Heart left ventricle (tissue), 13 donors: ENCODE results near the gene RXFP3.

Experiments
- CTCF ChIP-seq, 12 donors: fragments of 200-600 bp; sonication (generic) in 4 of 12; IDR thresholded peaks; one replicate each; pipeline versions ENCODE4 v1.5.0 to v1.8.0; 2018 to 2022; ENCODE audit warnings: antibody characterized with exemption in 12 of 12, mild to moderate bottlenecking in 5 of 12
- POLR2A ChIP-seq, 2 donors: fragments of 450-650 bp; IDR thresholded peaks; one replicate each; pipeline ENCODE4 v1.6.1; 2017; ENCODE audit warnings: antibody characterized with exemption in 2 of 2, mild to moderate bottlenecking in 2 of 2, moderate library complexity in 2 of 2
- donor health status: ischemic (EF 13 %, LVEDD 7.1; RV severe dilation, severe dysfunction).
- donor health status: DM: no; HTN: yes; CAD: no.
- donor health status: DM: no; HTN: no; CAD: no.
- donor health status: ischemic (EF 25% LVEDD 6.9; RV normal size, moderate dysfunction).
- donor health status: ischemic (EF 25% LVEDD 5.7; RV mildly dilated, moderate dysfunction).
- donor health status: ischemic (EF 35%, LVEDD 5.7; RV mildly dilated, moderate dysfunction).
- donor health status: nonischemic (EF 11% LVEDD 7.7; RV severe dilation, severe dysfunction).
- donor health status: DM: yes; HTN: yes; CAD: no.
- donor health status: PGD.
- donor health status: ischemic (EF 29% LVEDD 5.4; RV normal size, mild dysfunction).
- donor health status: nonischemic (EF 23%, LVEDD 6.1; RV moderate dilation, normal function).

- TF ChIP-seq CTCF (IDR thresholded peaks at IDR 0.05) = no peak
- TF ChIP-seq POLR2A (IDR thresholded peaks at IDR 0.05) = no peak
Measured at GRCh38 chr5:33934176-33934575, 2.0 kb upstream of the RXFP3 start.
